NCI-H2107 (cell line): ENCODE measurements around the gene TENT4A.
"Not testable (repeated sequence)": the region's sequence is repeated elsewhere in the genome, so short reads cannot be mapped to it uniquely, and the experiment has no call there.

ENCODE experiments used
- DNase-seq: peaks from one replicate; lab custom pipeline; 2025; lab: John Stamatoyannopoulos, UW

The TENT4A gene

GRCh38 chr5:6713274-6714225, at the start of gene TENT4A:
Gene TENT4A, plus strand, starts transcription at chr5:6713432. Its CDS starts 552 bp downstream, at chr5:6713984.
- DNase-seq, result no peak

GRCh38 chr5:6666762-6667161, 46.5 kb upstream of the TENT4A start:
- no peak for DNase-seq

GRCh38 chr5:6667648-6668047, 45.6 kb upstream of the TENT4A start:
- DNase-seq, result no peak

- DNase-seq, result not testable (repeated sequence)
Measured at GRCh38 chr5:6668717-6669116, 44.5 kb upstream of the TENT4A start.

- no peak for DNase-seq
Measured at GRCh38 chr5:6673031-6673430, 40.2 kb upstream of the TENT4A start.

GRCh38 chr5:6673963-6674362, 39.3 kb upstream of the TENT4A start:
- no peak for DNase-seq

GRCh38 chr5:6674421-6674820, 38.8 kb upstream of the TENT4A start:
- DNase-seq, result peak; percentile 92

GRCh38 chr5:6674886-6675285, 38.3 kb upstream of the TENT4A start:
- no peak for DNase-seq

- no peak for DNase-seq
Measured at GRCh38 chr5:6675784-6676491, 37.3 kb upstream of the TENT4A start.

- DNase-seq, result no peak
Measured at GRCh38 chr5:6676702-6677101, 36.5 kb upstream of the TENT4A start.

- no peak for DNase-seq
Measured at GRCh38 chr5:6678385-6678784, 34.8 kb upstream of the TENT4A start.

GRCh38 chr5:6680922-6681321, 32.3 kb upstream of the TENT4A start:
- DNase-seq, result no peak

- no peak for DNase-seq
Measured at GRCh38 chr5:6681682-6682081, 31.6 kb upstream of the TENT4A start.

GRCh38 chr5:6682239-6682638, 31.0 kb upstream of the TENT4A start:
- no peak for DNase-seq

GRCh38 chr5:6683241-6683640, 30.0 kb upstream of the TENT4A start:
- DNase-seq, result no peak

- DNase-seq, result no peak
Measured at GRCh38 chr5:6684075-6684474, 29.2 kb upstream of the TENT4A start.

GRCh38 chr5:6686501-6686900, 26.7 kb upstream of the TENT4A start:
- no peak for DNase-seq

- no peak for DNase-seq
Measured at GRCh38 chr5:6686915-6687409, 26.3 kb upstream of the TENT4A start.

GRCh38 chr5:6687505-6687904, 25.7 kb upstream of the TENT4A start:
- no peak for DNase-seq

- no peak for DNase-seq
Measured at GRCh38 chr5:6692906-6693305, 20.3 kb upstream of the TENT4A start.

GRCh38 chr5:6698696-6699095, 14.5 kb upstream of the TENT4A start:
- DNase-seq, result no peak

- DNase-seq, result no peak
Measured at GRCh38 chr5:6699357-6699756, 13.9 kb upstream of the TENT4A start.

GRCh38 chr5:6700074-6700684, 13.1 kb upstream of the TENT4A start:
- DNase-seq, result no peak
